Hematopoietic multipotent progenitor cell (in vitro differentiated cells): ENCODE measurements around the gene TCEANC. TPM values are rescaled to one million over a fixed set of nuclear protein-coding genes. Genes with fewer than 3 reads are reported as not detected.

Source experiments
- DNase-seq, 3 donors: peaks; one replicate each; pipeline ENCODE4 v3.0.0-alpha.2; 2011 to 2015; ENCODE audit warnings: low read depth in 2 of 3, low spot score in 2 of 3
- total RNA-seq: library from RNA; depleted of rRNA; stranded (reverse); fragments of >200 nt; gene quantifications from one replicate; pipeline ENCODE4 v1.2.3, GENCODE V29; 2012

TCEANC gene
- total RNA-seq, 1 donor = 2.2 TPM

- no peak for DNase-seq
Observed at GRCh38 chrX:13690836-13691235, 37.9 kb downstream of the TCEANC start.

GRCh38 chrX:13691841-13692371 is 39.0 kb downstream of the TCEANC start:
- no peak for DNase-seq

- DNase-seq = no peak
Observed at GRCh38 chrX:13692771-13693231, 39.9 kb downstream of the TCEANC start.

GRCh38 chrX:13693341-13693961 is 40.5 kb downstream of the TCEANC start:
- DNase-seq = no peak

- DNase-seq = no peak
Observed at GRCh38 chrX:13694359-13694758, 41.4 kb downstream of the TCEANC start.

- no peak for DNase-seq
Observed at GRCh38 chrX:13694983-13695382, 42.0 kb downstream of the TCEANC start.

GRCh38 chrX:13695601-13696115 is 42.7 kb downstream of the TCEANC start:
- no peak for DNase-seq

GRCh38 chrX:13697455-13697854 is 44.5 kb downstream of the TCEANC start:
- peak in 1 of 3 donors; percentile 11 for DNase-seq

- DNase-seq = peak in 1 of 3 donors; percentile 19
Observed at GRCh38 chrX:13697976-13698375, 45.0 kb downstream of the TCEANC start.

GRCh38 chrX:13698432-13698831 is 45.5 kb downstream of the TCEANC start:
- no peak for DNase-seq

- no peak for DNase-seq
Observed at GRCh38 chrX:13699183-13699826, 46.4 kb downstream of the TCEANC start.

GRCh38 chrX:13700380-13700779 is 47.4 kb downstream of the TCEANC start:
- no peak for DNase-seq

- no peak for DNase-seq
Observed at GRCh38 chrX:13702111-13702789, 49.3 kb downstream of the TCEANC start.

- no peak for DNase-seq
Observed at GRCh38 chrX:13703135-13703534, 50.2 kb downstream of the TCEANC start.

- no peak for DNase-seq
Observed at GRCh38 chrX:13703589-13703988, 50.6 kb downstream of the TCEANC start.

- no peak for DNase-seq
Observed at GRCh38 chrX:13711141-13711540, 58.2 kb downstream of the TCEANC start.

Other genes with a start within 250 kb of the TCEANC start
- not detected for gene EGFL6, start 83.5 kb upstream of the TCEANC start, total RNA-seq
- gene RAB9A, start 36.0 kb downstream of the TCEANC start, total RNA-seq = 9.4 TPM
- gene TRAPPC2, start 81.5 kb downstream of the TCEANC start, total RNA-seq = 18.0 TPM
- 13.7 TPM for gene OFD1, start 81.6 kb downstream of the TCEANC start, total RNA-seq
- 0.81 TPM for gene GPM6B, start 164.0 kb downstream of the TCEANC start, total RNA-seq